Hepatic stellate cell (primary cell): ENCODE measurements around the gene ISCA2.
"Not testable (repeated sequence)": the region's sequence is repeated elsewhere in the genome, so short reads cannot be mapped to it uniquely, and the experiment has no call there.

Source experiments
- DNase-seq: peaks from one replicate; pipeline ENCODE4 v3.0.0; 2011; ENCODE audit warnings: low spot score

The ISCA2 gene

DNA sequence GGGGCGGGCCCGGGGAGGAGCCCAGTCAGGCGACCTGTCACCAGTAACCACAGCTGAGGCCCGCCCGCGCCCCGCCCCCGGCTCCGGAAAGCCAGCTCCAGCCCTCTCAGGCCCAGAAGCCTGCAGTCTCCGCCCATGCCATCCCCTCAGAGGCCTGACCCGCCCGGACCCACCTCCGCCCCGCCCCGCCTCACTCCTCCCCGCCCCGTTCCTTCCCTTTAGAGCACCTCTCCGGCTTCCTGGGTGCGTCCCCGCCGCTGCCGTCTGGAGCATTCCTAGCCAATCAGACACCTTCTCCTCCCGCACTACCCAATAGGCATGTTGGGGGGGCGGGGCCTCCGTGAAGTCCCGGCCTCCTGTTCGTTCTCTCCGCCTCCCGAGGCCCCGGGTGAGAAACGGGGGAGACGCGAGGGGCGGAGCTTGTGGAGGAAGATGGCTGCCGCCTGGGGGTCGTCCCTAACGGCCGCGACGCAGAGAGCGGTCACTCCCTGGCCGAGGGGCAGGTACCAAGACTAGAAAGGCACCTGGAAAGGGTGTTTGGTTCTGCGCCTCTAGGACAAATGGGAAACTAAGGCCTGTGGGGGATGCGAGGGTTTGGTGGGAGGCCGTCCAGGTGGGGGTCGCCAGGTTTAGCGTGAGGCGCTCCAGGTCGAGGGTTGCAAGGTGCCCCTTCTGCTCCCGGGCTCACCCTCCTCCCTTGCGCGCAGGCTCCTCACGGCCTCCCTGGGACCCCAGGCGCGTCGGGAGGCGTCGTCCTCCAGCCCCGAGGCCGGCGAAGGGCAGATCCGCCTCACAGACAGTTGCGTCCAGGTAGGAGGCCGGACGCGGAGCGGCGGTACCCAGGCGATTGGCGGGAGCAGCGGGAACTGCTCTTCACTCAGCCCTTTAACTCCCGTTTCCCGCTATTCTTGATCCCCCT lies at the start of gene ISCA2:
Gene ISCA2 (plus strand): TSS at position 423 of the 919 bp plus-strand sequence. CDS start 10 bp downstream, at position 433.
- peak; percentile 99 for DNase-seq

DNA sequence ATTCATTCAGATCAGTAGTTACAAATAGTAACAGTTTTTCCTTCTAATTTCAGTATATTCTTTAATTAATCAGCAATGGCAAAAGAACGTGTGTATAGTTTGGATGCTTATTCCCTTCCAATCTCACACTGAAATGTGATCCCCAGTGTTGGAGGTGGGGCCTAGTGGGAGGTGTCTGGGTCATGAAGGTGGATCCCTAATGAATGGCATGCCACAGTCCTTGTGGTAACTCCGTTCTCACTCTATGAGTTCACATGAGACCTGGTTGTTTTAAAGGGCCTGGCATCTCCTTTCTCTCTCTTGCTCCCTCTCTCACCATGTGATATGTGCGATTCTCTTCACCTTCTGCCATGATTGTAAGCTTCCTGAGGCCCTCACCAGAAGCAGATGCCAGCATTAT lies 48.7 kb upstream of the ISCA2 start:
- no peak for DNase-seq

- DNase-seq = not testable (repeated sequence)
These were observed 39.2 kb upstream of the ISCA2 start for GRCh38 chr14:74454397-74454796.

GRCh38 chr14:74456684-74457564 lies 36.6 kb upstream of the ISCA2 start:
- no peak for DNase-seq

GRCh38 chr14:74457565-74457895 lies 36.0 kb upstream of the ISCA2 start:
- no peak for DNase-seq

GRCh38 chr14:74459289-74459946 lies 34.1 kb upstream of the ISCA2 start:
- DNase-seq = peak; percentile 78

DNA sequence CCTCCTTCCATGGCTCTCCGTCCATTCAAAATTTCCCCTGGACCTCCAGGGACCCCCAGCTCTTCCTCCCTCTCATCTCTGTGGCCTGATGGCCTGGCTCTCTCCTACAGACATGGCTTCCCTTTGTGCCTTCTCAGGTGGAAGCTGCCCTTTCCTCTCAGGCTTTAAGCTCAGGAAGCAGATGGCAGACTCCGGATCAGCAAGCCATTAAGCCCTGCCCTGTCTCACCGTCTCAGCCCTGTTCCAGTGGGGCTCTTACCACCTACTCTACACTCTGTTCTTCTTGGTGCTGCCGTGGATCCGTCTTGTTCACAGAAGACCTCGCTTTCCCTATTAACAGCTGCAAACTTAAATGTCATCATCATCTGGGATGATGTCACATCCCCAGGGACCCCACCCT lies 33.6 kb upstream of the ISCA2 start:
- DNase-seq = no peak

DNA sequence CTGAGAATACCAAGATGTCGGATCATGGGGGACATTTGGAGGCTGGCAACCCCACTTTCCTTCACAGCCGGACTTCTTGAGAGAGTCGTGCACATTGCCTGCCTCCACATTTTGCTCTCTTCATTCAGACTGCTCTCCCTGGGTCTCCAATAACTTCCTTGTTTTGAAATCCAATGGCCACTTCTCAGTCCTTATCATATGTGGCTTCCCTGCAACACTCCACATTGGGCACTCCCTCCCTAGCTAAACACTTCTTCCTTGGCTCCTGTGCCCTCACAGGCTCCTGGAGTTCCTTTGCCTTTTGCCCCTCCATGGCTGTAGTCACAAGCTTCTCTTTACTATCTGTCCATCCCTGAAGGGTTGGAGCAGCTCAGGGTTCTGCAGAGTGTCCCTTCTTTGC lies 30.6 kb upstream of the ISCA2 start:
- DNase-seq = no peak

DNA sequence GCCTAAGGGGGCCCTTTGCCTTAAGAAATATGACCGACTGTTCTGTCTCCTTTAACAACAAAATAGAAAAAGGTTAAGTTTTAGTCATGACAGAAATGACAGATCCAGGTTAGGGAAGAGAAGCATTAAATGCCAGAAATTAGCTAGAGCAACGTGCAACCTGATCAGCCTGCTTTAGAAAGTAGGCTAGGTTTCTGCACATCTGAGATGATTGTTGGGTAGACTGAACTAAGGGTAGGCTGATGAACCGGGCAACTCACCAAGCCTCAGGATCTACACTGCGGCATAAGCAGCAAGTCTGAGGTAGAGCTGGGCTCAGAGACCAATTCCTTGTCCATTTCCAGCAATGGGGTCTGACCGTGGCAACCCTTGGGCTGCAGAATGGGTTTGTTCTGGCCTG lies 29.9 kb upstream of the ISCA2 start:
- DNase-seq = no peak

DNA sequence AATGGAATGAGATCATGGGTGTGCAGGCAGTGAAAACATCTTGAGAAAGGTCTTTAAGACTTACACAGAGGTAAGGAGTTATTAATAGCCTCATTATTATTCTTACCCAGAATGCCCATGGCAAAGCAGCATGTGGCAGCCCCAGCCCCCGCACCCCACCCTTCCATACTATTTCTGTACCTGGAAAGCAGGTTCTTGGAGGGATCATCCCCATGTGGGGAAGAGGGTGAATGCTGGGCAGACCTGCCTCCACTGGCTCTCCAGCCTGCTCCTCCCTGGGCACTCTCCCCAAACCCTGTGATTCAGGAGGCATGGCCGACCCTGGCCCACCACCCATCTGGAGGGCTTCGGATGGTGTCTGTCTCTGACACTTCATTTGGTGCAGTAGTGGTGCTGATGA lies 28.8 kb upstream of the ISCA2 start:
- DNase-seq = no peak

- DNase-seq = no peak
These were observed 28.2 kb upstream of the ISCA2 start for GRCh38 chr14:74465335-74465734.

GRCh38 chr14:74468513-74468912 lies 25.1 kb upstream of the ISCA2 start:
- DNase-seq = no peak

DNA sequence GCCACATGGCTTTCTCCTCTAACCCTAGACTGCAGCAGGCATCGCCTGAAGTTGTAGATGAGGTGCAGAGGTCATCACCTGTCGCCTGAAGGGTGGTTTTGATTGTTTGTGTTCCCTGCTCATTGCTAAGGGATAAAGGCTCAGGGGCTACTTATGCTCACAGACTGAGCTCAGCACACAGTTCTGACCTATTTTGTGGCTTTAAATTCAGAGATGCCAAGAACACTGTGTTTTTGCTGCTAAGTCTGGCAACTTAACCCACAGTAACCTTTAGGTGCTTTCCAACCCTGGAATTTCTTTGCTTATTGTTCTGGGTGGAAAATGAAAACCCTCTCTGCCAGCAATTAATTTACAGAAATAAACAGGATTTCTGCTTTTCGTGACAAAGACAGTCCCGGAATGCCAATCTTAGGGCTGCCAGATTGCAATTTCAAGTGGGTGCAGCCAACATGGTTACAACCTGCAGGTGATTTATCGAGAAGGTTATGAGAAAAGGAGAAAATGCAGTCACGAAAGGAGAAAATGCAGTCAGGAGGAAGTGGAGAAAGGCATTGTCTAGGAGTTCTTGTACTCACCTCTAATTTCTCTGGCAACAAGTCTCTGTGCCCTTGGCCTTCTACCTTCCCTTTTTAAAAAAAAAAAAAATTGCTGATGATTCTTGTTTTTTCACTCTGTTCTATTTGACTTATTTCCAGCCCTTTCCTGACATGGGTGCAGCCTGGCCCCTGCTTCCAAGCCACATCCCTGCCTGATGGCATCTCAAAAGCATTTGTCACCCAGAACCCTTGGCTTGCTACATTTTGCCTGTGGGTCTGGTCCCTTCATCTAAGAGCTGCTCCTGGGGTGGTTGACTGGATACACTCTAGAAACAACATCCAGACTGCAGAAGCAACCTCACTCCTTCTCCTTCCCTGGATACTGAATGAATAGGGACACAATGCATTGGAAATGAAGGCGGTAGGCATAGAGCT lies 23.7 kb upstream of the ISCA2 start:
- DNase-seq = no peak

- no peak for DNase-seq
These were observed 21.0 kb upstream of the ISCA2 start for GRCh38 chr14:74472601-74473000.

- DNase-seq = no peak
These were observed 19.2 kb upstream of the ISCA2 start for GRCh38 chr14:74474376-74474775.

GRCh38 chr14:74475678-74476077 lies 17.9 kb upstream of the ISCA2 start:
- peak; percentile 61 for DNase-seq

GRCh38 chr14:74476107-74476506 lies 17.5 kb upstream of the ISCA2 start:
- no peak for DNase-seq

DNA sequence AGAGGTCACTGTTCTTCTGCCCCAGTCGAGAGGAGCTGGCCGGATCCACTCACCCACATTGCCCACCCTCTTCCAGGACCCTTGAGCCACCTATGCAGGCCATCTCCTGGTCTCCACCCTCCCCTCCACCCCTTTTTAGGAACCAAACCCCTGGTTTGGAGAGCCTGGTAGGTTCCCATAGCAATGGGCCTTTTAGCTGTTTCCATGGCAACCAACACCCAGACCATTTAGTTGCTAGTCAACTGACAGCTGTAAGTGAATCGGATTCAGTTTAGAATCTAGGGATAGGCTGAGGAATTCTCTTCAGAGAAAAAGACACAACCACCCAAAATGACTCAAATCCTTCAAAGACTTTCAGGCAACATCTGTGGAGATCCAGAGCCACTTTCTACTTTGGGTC lies 17.0 kb upstream of the ISCA2 start:
- no peak for DNase-seq

- peak; percentile 21 for DNase-seq
These were observed 14.4 kb upstream of the ISCA2 start for GRCh38 chr14:74478996-74479635.

DNA sequence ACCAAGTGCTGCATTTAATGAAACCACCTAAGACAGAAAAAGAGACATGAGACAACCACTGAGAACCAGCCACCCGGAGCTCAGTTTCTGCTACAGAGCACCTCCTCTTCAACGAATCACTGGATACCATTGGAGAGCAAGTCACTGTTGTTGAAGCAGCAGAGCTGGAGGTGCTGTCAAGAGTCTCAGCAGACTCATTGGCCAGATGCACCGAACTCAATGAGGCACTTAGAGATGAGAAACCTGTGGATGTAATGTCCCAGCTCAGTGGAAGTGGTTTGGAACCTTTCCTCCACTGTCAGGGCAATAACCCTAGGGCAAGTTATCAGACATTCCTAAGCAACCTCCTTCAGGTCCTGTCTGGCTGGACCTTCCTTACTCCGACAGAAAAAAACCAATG lies 13.5 kb upstream of the ISCA2 start:
- no peak for DNase-seq

DNA sequence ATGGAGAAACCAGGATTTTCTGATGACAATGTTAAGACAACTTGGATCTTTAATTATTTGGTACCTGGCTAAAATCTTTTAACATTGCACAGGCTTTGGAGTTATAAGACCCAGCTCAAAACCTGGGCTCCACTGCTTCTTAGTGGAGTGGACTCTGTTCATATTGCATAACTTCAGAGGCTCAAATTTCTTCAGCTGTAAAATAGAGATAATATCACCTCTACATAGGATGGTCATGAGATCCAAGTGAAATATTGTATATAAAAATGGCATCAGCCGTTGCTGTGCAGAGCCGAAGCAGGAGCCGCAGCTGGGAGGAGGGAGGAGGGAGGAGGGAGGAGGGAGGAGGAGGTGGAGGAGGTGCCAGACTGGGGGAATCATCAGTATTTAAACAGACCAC lies 11.0 kb upstream of the ISCA2 start:
- DNase-seq = no peak
